IPS-18c (cell line): ENCODE measurements around the gene STPG1.

ENCODE experiments used
- H3K4me3 ChIP-seq: 2 replicates; pipeline ENCODE4 v1.7.0; 2013; ENCODE audit warnings: low read depth, mild to moderate bottlenecking, low read length, moderate library complexity; ENCODE audit not compliant: insufficient read depth
- H3K9me3 ChIP-seq: one replicate; pipeline ENCODE4 v1.6.1; 2013; ENCODE audit warnings: mild to moderate bottlenecking, low read length, moderate library complexity; ENCODE audit not compliant: control insufficient read depth, insufficient read depth

Gene STPG1

DNA sequence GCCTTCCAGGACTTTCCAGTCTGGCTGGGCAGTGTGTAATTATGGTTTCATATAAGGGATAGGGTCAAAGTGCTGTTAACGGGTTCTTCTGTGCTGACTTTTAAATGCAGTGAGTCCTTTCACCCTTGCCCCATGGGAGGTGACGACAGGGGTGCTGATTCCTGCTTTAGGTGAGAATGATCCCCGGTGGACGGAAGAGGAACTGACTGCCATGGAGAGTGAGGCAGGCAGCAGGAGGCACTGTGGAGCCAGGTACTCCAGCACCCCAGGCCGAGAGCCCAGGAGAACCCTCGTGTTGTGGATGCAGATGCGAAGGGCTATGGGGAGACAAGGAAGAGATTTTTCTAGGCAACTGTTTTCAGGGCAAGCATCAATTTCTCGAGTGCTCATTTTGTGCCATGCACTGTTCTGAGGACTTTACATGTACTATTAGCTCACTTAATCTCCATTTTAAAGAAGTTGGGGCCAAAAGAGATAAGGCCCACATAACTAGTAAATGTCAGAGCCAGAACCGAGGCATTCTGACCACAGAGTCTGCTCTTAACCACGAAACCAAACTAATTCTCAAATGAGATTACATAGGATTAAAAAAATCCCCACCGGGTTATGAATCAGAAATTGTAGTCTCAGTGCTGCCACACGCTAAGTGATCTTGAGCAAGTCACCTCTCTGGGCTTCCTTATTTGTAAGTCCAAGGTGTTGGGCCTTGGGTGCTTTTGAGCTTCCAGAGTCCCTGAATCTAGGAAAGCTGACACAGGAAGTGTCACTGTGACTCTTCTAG is 28.2 kb downstream of the STPG1 start:
- no peak overlapping the region for H3K4me3 ChIP-seq

DNA sequence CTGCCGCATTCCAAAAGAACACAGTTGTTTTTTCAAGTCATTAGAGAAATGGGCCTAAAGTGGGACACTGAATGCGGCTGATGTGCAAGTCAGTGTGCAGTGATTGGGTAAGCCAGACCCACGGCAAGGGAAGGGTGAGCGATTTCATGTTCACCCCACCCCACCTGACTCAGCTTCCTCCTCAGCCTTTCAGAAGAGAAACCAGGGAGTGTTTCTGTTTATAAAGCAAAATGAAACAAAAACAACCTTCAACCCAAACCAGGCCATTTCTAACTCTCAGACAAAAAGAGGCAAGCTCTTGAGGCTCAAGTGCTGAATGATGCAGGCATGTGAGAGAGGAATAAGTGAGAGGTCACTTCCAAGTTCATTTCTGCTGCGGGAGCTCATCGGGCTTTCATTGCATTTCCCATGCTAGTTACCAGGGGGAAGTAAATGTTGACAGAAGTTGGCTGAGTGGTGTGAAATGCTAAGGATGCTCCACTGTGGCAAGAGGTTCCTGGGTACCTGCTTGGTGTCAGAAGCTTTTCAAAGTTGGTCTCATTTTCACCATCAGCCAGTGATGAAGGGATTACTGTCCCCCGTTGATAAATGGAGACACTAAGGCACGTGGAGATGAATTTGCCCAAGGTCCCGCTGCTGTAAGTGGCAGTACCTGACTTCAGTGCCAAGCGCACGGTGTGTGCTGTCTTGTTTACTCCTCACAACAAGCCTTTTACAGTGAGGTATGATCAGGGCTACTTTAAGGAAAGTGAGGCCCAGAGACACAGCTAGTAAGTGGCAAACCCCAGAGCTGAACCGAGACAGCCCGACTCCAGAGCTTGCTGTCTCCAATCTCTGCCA is 29.1 kb downstream of the STPG1 start:
- Histone ChIP-seq H3K9me3 (no peaks in the 10 kb centered on the region), H3K4me3 (no peak overlapping the region)

More for the DNA sequence above, 28.2 kb downstream of the STPG1 start:
- no peaks in the 10 kb centered on the region for H3K9me3 ChIP-seq

DNA sequence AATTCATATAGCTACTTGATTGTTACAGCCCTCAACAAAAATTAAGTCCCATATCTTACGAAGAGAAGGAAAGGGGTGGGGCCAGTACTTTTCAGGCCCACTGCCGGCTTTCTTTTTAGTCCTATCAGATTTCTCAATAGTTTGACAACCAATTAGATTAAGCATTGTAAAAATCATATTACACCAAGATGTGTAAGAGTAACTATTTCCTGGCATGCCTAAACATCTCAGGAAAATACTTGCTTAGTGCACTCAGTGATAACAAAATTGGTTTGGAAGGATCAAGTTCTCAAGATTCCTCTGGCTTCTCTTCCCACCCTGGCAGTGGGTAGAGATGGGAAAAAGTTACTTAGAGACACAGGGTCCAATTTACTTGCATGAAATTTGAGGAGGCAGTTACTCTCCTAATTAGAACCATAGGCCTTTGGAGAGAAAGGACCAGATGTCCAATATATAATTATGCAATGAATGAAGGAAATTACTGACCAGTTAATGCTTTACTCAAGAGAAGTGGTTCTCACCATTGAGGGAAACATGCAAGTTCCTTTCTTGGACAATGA is 30.1 kb downstream of the STPG1 start:
- H3K4me3 ChIP-seq = no peak overlapping the region
- H3K9me3 ChIP-seq = no peaks in the 10 kb centered on the region

DNA sequence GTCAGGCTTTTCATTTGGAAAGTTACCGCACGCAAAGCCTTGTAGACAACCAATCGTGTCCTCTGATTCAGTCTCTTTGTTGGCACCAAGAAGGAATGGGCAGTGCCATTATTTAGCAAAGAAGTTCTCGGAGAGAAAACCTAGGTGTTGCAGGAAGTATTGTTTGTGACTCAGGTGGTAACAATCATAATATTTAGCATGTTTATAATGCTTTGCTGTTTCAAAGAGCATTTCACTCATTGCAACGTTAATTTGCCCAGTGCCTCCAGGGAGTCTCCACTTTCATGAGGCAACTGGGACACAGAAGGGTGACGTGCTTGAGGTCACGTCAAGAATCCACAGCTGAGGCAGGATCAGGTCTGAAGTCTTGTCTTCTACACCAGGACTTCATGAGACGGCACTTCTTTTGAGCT is 31.4 kb downstream of the STPG1 start:
- H3K4me3 ChIP-seq = no peak overlapping the region

DNA sequence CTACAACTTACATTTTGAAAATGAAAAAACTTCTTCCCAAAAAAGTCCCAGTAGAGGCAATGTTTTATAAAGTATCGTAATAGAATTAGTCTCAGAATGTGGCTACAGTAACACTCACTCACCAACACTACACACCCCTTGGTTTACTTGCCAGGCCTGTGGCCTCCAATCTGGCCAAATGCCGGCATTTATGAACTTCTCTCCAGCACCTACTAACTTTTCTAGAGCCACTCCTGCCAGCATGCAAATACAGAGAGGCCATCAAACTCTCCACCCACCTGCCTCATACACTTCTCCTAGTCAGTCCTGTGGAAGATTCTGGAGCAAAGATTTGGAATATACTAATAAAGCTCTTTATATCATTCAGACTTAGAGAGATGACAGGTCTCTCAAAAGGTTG is 32.3 kb downstream of the STPG1 start:
- Histone ChIP-seq H3K4me3 (no peak overlapping the region), H3K9me3 (no peaks in the 10 kb centered on the region)

More for the DNA sequence above, 31.4 kb downstream of the STPG1 start:
- no peaks in the 10 kb centered on the region for H3K9me3 ChIP-seq

DNA sequence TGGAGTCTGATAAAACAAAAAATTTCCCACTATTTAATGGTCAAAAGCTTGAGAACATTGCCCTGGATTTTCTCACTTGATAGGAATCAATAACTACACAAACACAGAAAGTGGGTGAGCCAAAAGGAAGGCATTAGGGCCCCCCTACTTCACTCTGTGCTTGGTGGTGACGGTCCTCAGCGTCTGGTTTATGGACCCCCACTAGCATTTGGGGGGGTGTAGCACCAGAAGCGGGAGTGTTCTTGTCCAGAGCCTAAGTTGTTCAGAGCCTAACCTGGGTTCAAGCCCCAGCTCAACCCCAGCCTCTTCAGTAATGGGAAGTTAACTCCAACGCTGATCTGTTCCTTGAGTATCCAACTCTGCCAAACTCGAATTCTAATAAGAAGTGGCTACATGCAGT is 33.1 kb downstream of the STPG1 start:
- Histone ChIP-seq H3K4me3 (no peak overlapping the region), H3K9me3 (no peaks in the 10 kb centered on the region)

DNA sequence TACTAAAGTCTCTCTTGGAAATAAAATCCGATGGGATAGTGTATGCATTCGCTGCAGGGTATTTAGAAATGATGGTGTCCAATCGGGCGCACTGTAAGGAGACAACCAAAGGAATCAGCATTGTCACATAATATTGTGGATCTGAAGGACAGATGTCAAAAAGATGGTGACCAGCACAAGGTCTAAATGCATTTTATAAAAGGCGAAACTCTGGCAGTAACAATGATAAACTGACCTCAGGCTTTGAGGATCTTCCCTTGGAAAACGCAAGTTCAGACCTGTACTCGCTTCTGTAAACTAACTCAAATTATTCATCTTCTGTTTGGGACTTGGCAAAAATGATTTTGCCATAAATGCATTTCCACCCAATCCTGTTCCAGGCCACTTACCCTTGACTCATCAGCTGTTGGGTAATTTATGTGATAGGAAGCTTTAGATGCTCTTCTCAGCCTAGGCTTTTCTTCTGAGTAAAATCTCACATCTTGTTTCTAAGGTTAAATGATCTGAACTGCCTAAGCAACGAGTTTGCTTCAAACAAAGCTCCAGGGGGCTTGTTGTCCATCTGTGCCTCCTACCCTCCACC is 33.8 kb downstream of the STPG1 start:
- Histone ChIP-seq H3K4me3 (no peak overlapping the region), H3K9me3 (no peaks in the 10 kb centered on the region)

DNA sequence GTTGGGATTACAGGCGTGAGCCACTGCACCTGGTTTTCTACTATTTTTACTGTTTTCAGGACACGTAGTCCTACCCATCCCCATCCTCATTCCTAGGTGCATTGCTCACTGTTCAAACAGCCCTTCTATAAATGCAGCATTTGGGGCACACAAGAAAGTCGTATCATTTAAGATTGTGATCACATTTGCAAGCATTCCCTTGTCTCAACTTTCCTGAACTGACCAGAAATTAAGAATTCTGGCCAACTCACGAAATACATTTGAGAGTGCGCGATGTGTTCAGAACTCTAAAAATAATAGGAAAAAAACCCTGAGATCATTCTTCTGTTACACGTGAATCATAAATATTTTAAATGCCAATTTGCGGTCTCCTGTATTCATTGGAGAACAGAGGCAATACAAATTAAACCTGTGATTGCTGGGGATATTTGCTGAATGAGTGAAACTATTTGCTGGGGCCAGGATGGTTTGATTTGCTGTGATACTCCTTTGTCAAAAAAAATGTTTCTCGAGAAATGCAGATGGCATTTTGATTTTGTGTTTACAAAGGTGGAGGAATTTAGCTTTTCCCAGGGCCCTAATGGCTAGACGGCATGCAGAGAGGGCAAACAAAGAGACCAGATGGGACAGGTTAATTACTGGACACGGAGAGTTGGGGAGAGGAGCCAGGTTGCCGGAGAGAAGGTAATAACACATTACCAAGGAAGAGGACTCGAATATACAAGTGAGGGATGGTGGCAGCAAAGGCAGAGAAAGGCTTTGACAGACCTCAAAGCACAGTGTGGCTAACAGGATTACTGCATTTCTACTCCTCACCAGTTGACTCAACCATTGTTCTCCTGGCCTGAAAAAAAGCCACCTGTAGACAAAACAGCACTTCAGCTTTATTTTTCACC is 38.4 kb downstream of the STPG1 start:
- Histone ChIP-seq H3K4me3 (no peak overlapping the region), H3K9me3 (no peaks in the 10 kb centered on the region)

DNA sequence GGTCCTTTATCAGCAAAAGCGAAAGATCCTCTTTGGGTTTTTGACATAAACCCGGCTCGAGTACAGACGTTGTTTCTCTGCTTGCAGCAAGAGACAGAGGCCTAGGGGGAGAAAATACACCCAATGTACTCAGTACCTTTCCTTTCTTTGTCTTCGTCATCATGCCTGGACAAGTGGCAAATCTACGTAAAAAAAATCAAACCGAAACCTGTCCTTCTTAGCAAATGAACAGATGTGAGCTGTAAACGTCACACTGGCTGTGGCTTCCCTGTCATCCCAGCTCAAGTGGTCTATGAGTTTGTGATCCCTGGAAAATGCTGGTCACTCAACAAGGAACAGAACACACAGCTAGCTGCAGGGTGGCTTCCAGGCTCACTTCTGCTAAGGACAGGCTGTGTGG is 39.9 kb downstream of the STPG1 start:
- Histone ChIP-seq H3K9me3 (no peaks in the 10 kb centered on the region), H3K4me3 (no peak overlapping the region)

DNA sequence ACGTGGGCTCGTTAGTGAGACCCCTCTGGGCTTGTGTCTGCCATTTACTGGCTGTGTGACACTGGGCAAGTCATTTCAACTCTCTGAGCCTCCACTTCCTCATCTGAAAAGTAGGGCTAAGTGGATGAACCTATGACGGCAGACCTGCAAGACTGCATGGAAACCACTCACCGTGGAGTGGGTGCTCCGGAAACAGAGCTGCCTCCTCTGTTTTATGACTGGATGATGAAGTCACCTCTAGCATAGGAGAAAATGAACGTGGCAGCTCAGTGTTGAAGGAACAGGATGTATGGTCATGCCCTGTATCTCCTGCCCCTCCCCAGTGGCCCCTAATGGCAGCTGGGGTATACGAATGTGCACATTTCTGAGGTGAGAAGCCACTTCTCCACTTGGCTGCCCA is 40.5 kb downstream of the STPG1 start:
- Histone ChIP-seq H3K4me3 (no peak overlapping the region), H3K9me3 (no peaks in the 10 kb centered on the region)

DNA sequence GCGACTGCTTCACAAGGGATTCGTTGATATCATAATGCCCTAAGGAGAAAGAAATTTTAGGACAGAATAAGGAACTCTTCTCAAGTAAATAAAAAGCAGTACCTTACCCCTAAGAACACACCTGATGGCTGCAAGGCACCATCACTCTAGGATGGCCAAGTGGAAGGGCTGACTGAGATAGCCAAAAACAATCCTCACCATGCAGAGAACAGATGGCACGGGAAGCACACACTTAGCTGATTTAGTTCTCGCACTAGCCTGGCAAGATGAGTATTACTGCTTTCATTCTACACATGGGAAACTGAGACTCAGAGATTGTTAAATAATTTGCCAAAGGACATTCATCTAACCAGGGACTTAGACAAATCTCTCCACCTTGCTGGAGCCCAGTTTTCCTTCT is 43.8 kb downstream of the STPG1 start:
- Histone ChIP-seq H3K9me3 (no peaks in the 10 kb centered on the region), H3K4me3 (no peak overlapping the region)

DNA sequence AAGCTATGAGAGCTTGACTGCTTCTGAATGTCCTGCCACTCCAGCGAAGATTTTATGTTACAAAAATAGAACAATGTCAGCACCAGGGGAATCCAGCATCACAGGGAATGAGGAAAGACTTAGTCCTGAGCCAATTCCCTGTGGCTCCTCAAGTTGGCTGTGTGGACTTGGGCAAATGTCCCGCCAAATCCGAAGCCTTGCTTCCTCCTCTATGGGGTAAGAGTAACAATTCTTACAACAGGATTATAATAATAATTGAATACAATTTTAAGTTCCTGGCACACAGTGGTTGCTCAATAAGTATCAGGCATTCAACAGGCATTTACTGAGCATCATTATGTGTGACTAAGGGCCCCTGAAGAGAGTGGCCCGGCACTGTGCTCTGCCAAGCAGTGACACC is 44.4 kb downstream of the STPG1 start:
- H3K4me3 ChIP-seq = no peak overlapping the region
- no peaks in the 10 kb centered on the region for H3K9me3 ChIP-seq

DNA sequence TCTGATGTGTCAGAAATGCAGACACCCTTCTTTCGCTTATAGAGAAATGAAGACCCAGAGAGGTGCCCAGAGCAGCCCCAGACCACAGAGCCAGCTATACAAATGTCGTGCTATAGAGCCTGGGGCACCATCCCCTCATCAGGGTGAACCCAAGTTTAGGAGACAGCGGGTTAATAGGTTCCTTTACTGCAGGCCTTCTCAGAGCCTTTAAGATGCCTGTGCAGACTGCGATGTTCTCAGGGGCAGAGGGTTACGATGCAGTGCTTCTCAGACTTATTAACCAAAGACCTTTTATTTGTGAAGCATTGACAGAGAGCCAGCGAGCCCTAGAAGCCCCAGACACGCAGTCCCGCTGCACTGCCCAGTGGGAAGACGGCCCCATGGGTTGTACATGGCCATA is 46.9 kb downstream of the STPG1 start:
- no peaks in the 10 kb centered on the region for H3K9me3 ChIP-seq
- H3K4me3 ChIP-seq = no peak overlapping the region

DNA sequence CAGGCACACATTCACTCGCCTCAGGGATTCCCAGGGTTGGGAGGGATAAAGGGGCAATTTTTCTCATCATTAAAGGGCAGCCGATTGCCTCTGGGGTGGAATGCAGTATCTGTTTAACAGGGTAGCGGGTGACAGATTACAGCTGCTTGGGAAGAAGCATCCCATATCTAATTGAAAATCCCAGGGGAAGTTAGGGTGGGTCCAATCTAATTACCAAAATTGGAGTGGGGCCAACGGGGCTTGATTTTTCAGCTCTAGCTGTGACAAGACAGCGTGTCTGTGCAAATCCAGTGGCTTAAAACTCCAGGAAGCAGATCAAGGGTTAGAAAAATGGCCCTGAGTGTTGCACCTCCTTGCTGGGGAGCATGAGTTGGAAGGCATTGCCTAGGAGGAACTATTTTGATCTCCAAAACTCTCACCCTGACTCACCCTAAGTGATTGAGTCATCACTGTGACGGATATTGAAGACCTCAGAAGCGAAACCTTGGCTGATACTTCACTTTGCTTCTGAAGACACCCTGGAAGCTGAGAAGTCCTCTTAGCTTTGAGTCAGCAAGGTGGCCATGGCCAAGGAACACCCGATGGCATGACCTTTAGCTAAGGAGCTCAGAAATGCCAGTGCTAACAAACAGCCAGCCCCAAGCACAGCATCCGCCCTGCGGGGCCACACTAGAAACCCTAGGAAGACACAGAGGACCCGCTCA is 48.5 kb downstream of the STPG1 start:
- Histone ChIP-seq H3K9me3 (no peaks in the 10 kb centered on the region), H3K4me3 (no peak overlapping the region)

DNA sequence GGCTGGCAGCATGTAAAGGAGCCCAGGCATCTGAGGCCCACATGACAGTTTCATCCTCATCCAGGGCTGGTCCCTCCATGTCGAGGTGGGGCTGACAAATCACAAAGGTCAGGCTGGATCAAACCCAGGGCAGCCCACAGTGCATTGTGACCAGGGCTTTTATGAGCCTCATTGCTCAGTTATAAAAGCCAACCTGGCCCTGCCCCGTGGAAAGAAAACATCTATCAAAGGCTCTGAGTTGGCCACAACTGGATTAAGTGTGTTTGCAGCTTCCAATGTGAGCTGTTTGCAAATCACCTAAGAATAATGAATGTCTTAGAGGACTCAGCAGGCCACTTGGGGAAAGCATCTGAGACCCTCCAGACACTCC is 49.0 kb downstream of the STPG1 start:
- H3K9me3 ChIP-seq = no peaks in the 10 kb centered on the region
- H3K4me3 ChIP-seq = no peak overlapping the region

DNA sequence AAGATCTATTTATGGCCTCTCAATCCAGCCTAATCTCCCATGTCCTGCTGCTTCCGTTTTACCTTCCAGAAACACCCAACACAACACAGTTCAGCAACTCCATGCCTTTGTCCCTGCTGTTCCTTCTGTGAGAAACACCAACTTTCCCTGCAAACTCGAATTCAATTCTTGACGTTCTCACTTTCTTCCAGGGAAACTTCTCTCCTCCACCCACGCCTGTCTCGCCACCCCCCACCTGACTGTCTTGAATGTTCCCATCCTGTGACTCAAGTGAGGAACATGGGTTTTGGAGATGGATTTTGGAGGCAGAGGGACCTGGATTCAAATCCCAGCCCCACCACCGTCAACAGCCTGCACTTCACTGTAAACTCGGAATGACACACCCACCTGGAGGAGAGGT is 49.6 kb downstream of the STPG1 start:
- no peaks in the 10 kb centered on the region for H3K9me3 ChIP-seq
- no peak overlapping the region for H3K4me3 ChIP-seq
